Upper lobe of left lung (tissue), 6 donors: ENCODE results near the gene SLC25A46. TPM values are rescaled to one million over a fixed set of nuclear protein-coding genes. Genes with fewer than 3 reads are reported as not detected.
A peak's percentile ranks its signal among the peaks of the same experiment; 100 is the strongest.

ENCODE experiments used
- ATAC-seq, 2 donors: fragments of 200-7000 bp; cut with Tn5 transposase; one replicate each; pipeline ENCODE4 v1.9.1; 2022; ENCODE audit warnings: mild to moderate bottlenecking in 2 of 2, moderate library complexity in 2 of 2; ENCODE audit not compliant: low FRiP score in 2 of 2
- DNase-seq, 2 donors: peaks; one replicate each; pipeline ENCODE4 v3.0.0-alpha.2; 2019 to 2020
- H3K27ac ChIP-seq, 4 donors: fragments of 200-600 bp; sonication (generic); one replicate each; pipeline ENCODE4 v1.5.1; 2016 to 2019
- H3K27me3 ChIP-seq, 4 donors: fragments of 200-600 bp; sonication (generic); one replicate each; pipeline ENCODE4 v1.5.1; 2017 to 2019
- H3K36me3 ChIP-seq, 4 donors: fragments of 200-600 bp; sonication (generic); one replicate each; pipeline ENCODE4 v1.5.1; 2016 to 2019
- H3K4me1 ChIP-seq, 4 donors: fragments of 200-600 bp; sonication (generic); one replicate each; pipeline ENCODE4 v1.5.1; 2018 to 2019
- H3K4me3 ChIP-seq, 4 donors: fragments of 200-600 bp; sonication (generic); one replicate each; pipeline ENCODE4 v1.5.1; 2017 to 2019; ENCODE audit warnings: mild to moderate bottlenecking in 2 of 4, moderate library complexity in 1 of 4
- H3K9me3 ChIP-seq, 4 donors: fragments of 200-600 bp; sonication (generic); one replicate each; pipeline ENCODE4 v1.5.1; 2018 to 2019
- CTCF ChIP-seq, 6 experiments: fragments of 450-650 bp in 4 of 6; fragments of 200-600 bp in 2 of 6; sonication (generic) in 2 of 6; IDR thresholded peaks; one replicate each; pipeline ENCODE4 v1.5.1; 2016 to 2019; ENCODE audit warnings: antibody characterized with exemption in 6 of 6
- EP300 ChIP-seq, 4 donors: sonication (generic); formaldehyde crosslinking; IDR thresholded peaks; one replicate each; pipeline ENCODE4 v1.5.1; 2017; ENCODE audit warnings: antibody characterized with exemption in 4 of 4, control low read depth in 2 of 4
- POLR2A ChIP-seq, 4 donors: fragments of 450-650 bp; IDR thresholded peaks; one replicate each; pipeline ENCODE4 v1.5.1; 2016 to 2017; ENCODE audit warnings: antibody characterized with exemption in 4 of 4, mild to moderate bottlenecking in 2 of 4
- POLR2AphosphoS5 ChIP-seq, 2 donors: sonication (generic); formaldehyde crosslinking; IDR thresholded peaks; one replicate each; pipeline ENCODE4 v1.5.1; 2017; ENCODE audit warnings: antibody characterized with exemption in 2 of 2
- WGBS, 2 donors: methylation state at CpG; one replicate each; pipeline ENCODE4 v1.1.5; 2017 to 2018; 5-methylcytosine and 5-hydroxymethylcytosine counted together
- total RNA-seq, 6 donors: library from RNA; depleted of rRNA in 4 of 6; stranded (reverse); fragments of >200 nt in 4 of 6; gene quantifications; one replicate each; pipeline versions ENCODE4 v1.1.0 to v1.2.1, GENCODE V29; 2016 to 2021
- donor health status: DM: no; HTN: no; CAD: no; lungs with moderate emphysema.
- donor health status: DM: no; HTN: yes; CAD: no; lungs with severe emphysema.

Gene SLC25A46
- total RNA-seq, 6 donors from 2014 or later = 18.0 to 51.8 (median 43.4) TPM

- Histone ChIP-seq H3K27me3 (no peaks in the 10 kb centered on the region), H3K36me3 (no peaks in the 10 kb centered on the region), H3K9me3 (no peaks in the 10 kb centered on the region), H3K27ac (no peak overlapping the region), H3K4me3 (no peak overlapping the region), H3K4me1 (no peaks in the 10 kb centered on the region)
- DNase-seq (no peak), ATAC-seq (no peak)
- peak in 1 of 6 experiments; percentile 13 for TF ChIP-seq CTCF (IDR thresholded peaks at IDR 0.05)
- no peak for TF ChIP-seq POLR2A (IDR thresholded peaks at IDR 0.05)
- TF ChIP-seq EP300 (IDR thresholded peaks at IDR 0.05) = no peak
- no peak for TF ChIP-seq POLR2AphosphoS5 (IDR thresholded peaks at IDR 0.05)
- 14 to 15% methylated on average over 1 of the region's 1 CpG for WGBS, 2 donors
Measured at GRCh38 chr5:110790673-110791072, 51.9 kb downstream of the SLC25A46 start.

GRCh38 chr5:110802998-110803397 is 64.2 kb downstream of the SLC25A46 start:
- DNase-seq (no peak), ATAC-seq (no peak)
- Histone ChIP-seq H3K36me3 (no peaks in the 10 kb centered on the region), H3K4me3 (no peak overlapping the region), H3K4me1 (no peaks in the 10 kb centered on the region), H3K9me3 (peaks cover 0 to 8% (median 4%) of the 10 kb centered on the region in 4 donors), H3K27me3 (no peaks in the 10 kb centered on the region), H3K27ac (no peak overlapping the region)
- 56 to 58% methylated on average over 1 of the region's 1 CpG for WGBS, 2 donors
- no peak for TF ChIP-seq POLR2AphosphoS5 (IDR thresholded peaks at IDR 0.05)
- TF ChIP-seq CTCF (IDR thresholded peaks at IDR 0.05) = no peak
- TF ChIP-seq EP300 (IDR thresholded peaks at IDR 0.05) = no peak
- TF ChIP-seq POLR2A (IDR thresholded peaks at IDR 0.05) = no peak

- ATAC-seq (no peak), DNase-seq (no peak)
- Histone ChIP-seq H3K4me1 (no peaks in the 10 kb centered on the region), H3K27ac (no peak overlapping the region), H3K27me3 (no peaks in the 10 kb centered on the region), H3K36me3 (no peaks in the 10 kb centered on the region), H3K9me3 (peaks cover 0 to 8% (median 4%) of the 10 kb centered on the region in 4 donors), H3K4me3 (no peak overlapping the region)
- WGBS, 2 donors = 90 to 92% methylated on average over 1 of the region's 1 CpG
- TF ChIP-seq EP300 (IDR thresholded peaks at IDR 0.05) (no peak), POLR2A (IDR thresholded peaks at IDR 0.05) (no peak), CTCF (IDR thresholded peaks at IDR 0.05) (no peak), POLR2AphosphoS5 (IDR thresholded peaks at IDR 0.05) (no peak)
Measured at GRCh38 chr5:110803467-110804326, 64.9 kb downstream of the SLC25A46 start.

- Histone ChIP-seq H3K9me3 (peaks cover 0 to 8% (median 4%) of the 10 kb centered on the region in 4 donors), H3K36me3 (no peaks in the 10 kb centered on the region), H3K4me3 (no peak overlapping the region), H3K27ac (no peak overlapping the region), H3K27me3 (no peaks in the 10 kb centered on the region), H3K4me1 (no peaks in the 10 kb centered on the region)
- DNase-seq (no peak), ATAC-seq (no peak)
- WGBS, 2 donors = 58 to 59% methylated on average over 4 of the region's 4 CpGs
- TF ChIP-seq POLR2A (IDR thresholded peaks at IDR 0.05) (no peak), EP300 (IDR thresholded peaks at IDR 0.05) (no peak), POLR2AphosphoS5 (IDR thresholded peaks at IDR 0.05) (no peak), CTCF (IDR thresholded peaks at IDR 0.05) (no peak)
Measured at GRCh38 chr5:110807169-110807568, 68.4 kb downstream of the SLC25A46 start.
